Lung (tissue), 12 donors: ENCODE data around the gene GPR162. TPM values are rescaled to one million over a fixed set of nuclear protein-coding genes. Genes with fewer than 3 reads are reported as not detected.

Experiments
- ATAC-seq: fragments of 200-7000 bp; cut with Tn5 transposase; one replicate; pipeline ENCODE4 v1.9.1; 2020; ENCODE audit warnings: moderate number of reproducible peaks; ENCODE audit not compliant: insufficient read depth, low FRiP score
- DNase-seq, 3 donors: peaks; one replicate each; pipeline ENCODE4 v3.0.0-alpha.2; 2013 to 2017
- H3K27ac ChIP-seq, 2 donors: one replicate each; pipeline ENCODE4 v1.5.1; 2013; ENCODE audit warnings: mild to moderate bottlenecking in 2 of 2, moderate library complexity in 2 of 2, control low read depth in 1 of 2, inconsistent platforms in 1 of 2, low read depth in 1 of 2, low read length in 1 of 2
- H3K27me3 ChIP-seq, 3 donors: one replicate each; pipeline ENCODE4 v1.5.1; 2013; ENCODE audit warnings: low read length in 2 of 3; ENCODE audit not compliant: control insufficient read depth in 3 of 3, insufficient read depth in 3 of 3
- H3K36me3 ChIP-seq, 4 donors: one replicate each; pipeline ENCODE4 v1.5.1; 2013; ENCODE audit warnings: low read length in 4 of 4, mild to moderate bottlenecking in 1 of 4, moderate library complexity in 1 of 4; ENCODE audit not compliant: control insufficient read depth in 4 of 4, insufficient read depth in 4 of 4
- H3K4me1 ChIP-seq, 5 donors: one replicate each; pipeline ENCODE4 v1.5.1; 2013; ENCODE audit warnings: low read length in 5 of 5, mild to moderate bottlenecking in 2 of 5, moderate library complexity in 1 of 5; ENCODE audit not compliant: control insufficient read depth in 5 of 5, insufficient read depth in 5 of 5
- H3K4me3 ChIP-seq: one replicate; pipeline ENCODE4 v1.5.1; 2013; ENCODE audit warnings: mild to moderate bottlenecking, control low read depth, moderate library complexity
- H3K9ac ChIP-seq, 2 donors: one replicate each; pipeline ENCODE4 v1.5.1; 2013; ENCODE audit warnings: low read length in 2 of 2, control low read depth in 1 of 2; ENCODE audit not compliant: insufficient read depth in 1 of 2
- H3K9me3 ChIP-seq, 4 donors: one replicate each; pipeline ENCODE4 v1.5.1; 2013; ENCODE audit warnings: low read length in 3 of 4, mild to moderate bottlenecking in 1 of 4, moderate library complexity in 1 of 4; ENCODE audit not compliant: control insufficient read depth in 4 of 4, insufficient read depth in 3 of 4
- WGBS, 2 donors: extraction: QIAGEN DNeasy Blood & Tissue Kit; methylation state at CpG; one replicate each; pipeline ENCODE4 v1.1.7; 2013; 5-methylcytosine and 5-hydroxymethylcytosine counted together
- polyA plus RNA-seq, 2 donors: library from polyadenylated mRNA; stranded (reverse); fragments of 200-250 nt; gene quantifications; one replicate each; pipeline ENCODE4 v1.2.1, GENCODE V29; 2013
- total RNA-seq, 2 donors: library from RNA; depleted of rRNA in 1 of 2; stranded (reverse); fragments of >200 nt in 1 of 2; gene quantifications; one replicate each; pipeline ENCODE4 v1.2.1, GENCODE V29; 2014 to 2021
- TF ChIP-seq, protein P1 (sequence below): IDR thresholded peaks from 2 replicates; pipeline ENCODE4 v1.5.1; 2012; ENCODE audit warnings: mild to moderate bottlenecking; ENCODE audit errors: control extremely low read depth, extremely low read depth
- donor health status: control.
- donor health status: control.
- donor health status: Bipolar disorder and iron deficiency.
- donor health status: healthy.
- donor health status: DM: yes; HTN: yes; CAD: no.

Gene GPR162
- total and polyA plus RNA-seq, 4 donors, result 22.8 to 36.0 (median 24.0) TPM

DNA sequence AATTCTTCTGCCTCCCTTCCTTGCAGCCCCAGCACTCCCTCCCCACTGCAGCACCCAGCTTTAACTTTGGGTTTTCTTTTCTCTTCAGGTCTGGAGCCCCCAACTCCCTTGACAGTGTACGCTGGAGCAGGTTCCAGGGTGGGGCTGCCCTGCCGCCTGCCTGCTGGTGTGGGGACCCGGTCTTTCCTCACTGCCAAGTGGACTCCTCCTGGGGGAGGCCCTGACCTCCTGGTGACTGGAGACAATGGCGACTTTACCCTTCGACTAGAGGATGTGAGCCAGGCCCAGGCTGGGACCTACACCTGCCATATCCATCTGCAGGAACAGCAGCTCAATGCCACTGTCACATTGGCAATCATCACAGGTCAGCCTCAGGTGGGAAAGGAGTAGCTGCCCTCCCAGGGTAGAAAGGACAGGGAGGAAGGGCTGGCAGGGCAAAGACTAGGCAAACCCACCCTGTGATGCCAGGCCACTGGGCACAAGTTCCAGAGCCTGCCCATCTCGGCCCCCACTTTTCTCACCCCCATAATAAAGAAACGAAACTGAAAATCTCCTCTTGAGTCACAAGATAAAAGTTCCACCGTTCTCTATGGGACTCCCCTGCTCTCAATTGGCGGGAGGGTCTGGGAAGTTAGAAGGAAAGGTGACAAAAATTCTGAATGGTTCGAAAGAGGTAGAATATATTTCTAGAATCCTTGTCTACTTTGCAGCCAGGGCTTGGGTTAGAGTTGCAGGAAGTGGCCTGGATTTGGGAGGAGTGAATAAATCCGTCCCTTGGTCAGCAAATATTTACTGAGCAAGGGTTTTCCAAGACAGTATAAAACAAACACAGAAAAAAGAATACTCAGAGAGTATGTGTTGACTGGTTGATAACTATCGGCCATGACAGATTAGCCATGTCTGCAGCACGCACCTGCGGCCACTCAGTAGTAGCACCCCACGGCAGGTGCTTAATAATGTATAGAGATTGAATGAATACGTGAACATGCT lies 46.1 kb upstream of the GPR162 start:
- TF ChIP-seq, protein P1, sequence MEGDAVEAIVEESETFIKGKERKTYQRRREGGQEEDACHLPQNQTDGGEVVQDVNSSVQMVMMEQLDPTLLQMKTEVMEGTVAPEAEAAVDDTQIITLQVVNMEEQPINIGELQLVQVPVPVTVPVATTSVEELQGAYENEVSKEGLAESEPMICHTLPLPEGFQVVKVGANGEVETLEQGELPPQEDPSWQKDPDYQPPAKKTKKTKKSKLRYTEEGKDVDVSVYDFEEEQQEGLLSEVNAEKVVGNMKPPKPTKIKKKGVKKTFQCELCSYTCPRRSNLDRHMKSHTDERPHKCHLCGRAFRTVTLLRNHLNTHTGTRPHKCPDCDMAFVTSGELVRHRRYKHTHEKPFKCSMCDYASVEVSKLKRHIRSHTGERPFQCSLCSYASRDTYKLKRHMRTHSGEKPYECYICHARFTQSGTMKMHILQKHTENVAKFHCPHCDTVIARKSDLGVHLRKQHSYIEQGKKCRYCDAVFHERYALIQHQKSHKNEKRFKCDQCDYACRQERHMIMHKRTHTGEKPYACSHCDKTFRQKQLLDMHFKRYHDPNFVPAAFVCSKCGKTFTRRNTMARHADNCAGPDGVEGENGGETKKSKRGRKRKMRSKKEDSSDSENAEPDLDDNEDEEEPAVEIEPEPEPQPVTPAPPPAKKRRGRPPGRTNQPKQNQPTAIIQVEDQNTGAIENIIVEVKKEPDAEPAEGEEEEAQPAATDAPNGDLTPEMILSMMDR, result no peak
- no peak for DNase-seq

DNA sequence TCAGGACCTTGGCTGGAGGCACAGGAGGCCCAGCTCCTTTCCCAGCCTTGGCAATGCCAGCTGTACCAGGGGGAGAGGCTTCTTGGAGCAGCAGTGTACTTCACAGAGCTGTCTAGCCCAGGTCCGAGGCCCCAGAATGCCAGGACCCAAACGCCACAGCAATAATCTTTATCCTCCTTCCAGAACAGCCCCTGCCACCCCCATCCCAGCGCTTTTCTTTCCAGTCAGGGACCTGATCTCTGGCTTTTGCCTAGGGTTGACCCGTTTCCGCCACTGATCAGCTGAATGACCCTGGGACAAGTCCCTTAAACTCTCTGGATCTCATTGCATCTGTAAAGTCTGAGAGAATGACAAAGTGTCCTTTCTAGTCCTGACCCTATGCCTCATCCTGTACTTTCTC lies 44.2 kb upstream of the GPR162 start:
- ATAC-seq (no peak), DNase-seq (no peak)
- Histone ChIP-seq H3K27ac (no peak overlapping the region), H3K27me3 (peaks cover 0 to 2% (median 0%) of the 10 kb centered on the region in 3 donors), H3K36me3 (peaks cover 0 to 2% (median 0%) of the 10 kb centered on the region in 4 donors), H3K4me1 (peaks cover 0 to 25% (median 6%) of the 10 kb centered on the region in 5 donors), H3K4me3 (no peak overlapping the region), H3K9ac (no peak overlapping the region), H3K9me3 (peaks cover 0 to 2% (median 0%) of the 10 kb centered on the region in 4 donors)
- TF ChIP-seq, protein P1, result no peak
- WGBS, 2 donors, result 96 to 99% methylated on average over 5 of the region's 5 CpGs

More for the DNA sequence above, 46.1 kb upstream of the GPR162 start:
- ATAC-seq, result no peak
- H3K4me1 ChIP-seq, result peaks cover 0 to 32% (median 6%) of the 10 kb centered on the region in 5 donors
- peaks cover 0 to 15% (median 7%) of the 10 kb centered on the region in 4 donors for H3K36me3 ChIP-seq
- no peak overlapping the region for H3K4me3 ChIP-seq
- no peak overlapping the region for H3K9ac ChIP-seq
- WGBS, 2 donors, result 81 to 92% methylated on average over 16 of the region's 16 CpGs
- H3K27ac ChIP-seq, result peak overlapping the region in 1 of 2 donors; percentile 33
- peaks cover 0 to 2% (median 0%) of the 10 kb centered on the region in 4 donors for H3K9me3 ChIP-seq
- H3K27me3 ChIP-seq, result peaks cover 0 to 2% (median 0%) of the 10 kb centered on the region in 3 donors

DNA sequence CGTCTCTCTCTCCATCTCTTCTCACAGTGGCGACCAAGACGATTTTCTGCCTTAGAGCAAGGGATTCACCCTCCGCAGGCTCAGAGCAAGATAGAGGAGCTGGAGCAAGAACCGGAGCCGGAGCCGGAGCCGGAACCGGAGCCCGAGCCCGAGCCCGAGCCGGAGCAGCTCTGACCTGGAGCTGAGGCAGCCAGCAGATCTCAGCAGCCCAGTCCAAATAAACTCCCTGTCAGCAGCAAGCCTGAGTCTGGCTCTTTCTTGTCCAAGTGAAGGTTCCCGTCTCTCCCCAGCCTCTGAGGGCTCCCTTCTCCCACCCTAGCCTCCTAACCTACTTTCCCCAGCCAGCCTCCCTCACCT lies 43.4 kb upstream of the GPR162 start:
- Histone ChIP-seq H3K9me3 (peaks cover 0 to 2% (median 0%) of the 10 kb centered on the region in 4 donors), H3K4me3 (no peak overlapping the region), H3K27ac (peak overlapping the region in 1 of 2 donors; percentile 69), H3K27me3 (peaks cover 0 to 1% (median 0%) of the 10 kb centered on the region in 3 donors), H3K4me1 (peaks cover 0 to 22% (median 4%) of the 10 kb centered on the region in 5 donors), H3K36me3 (peaks cover 0 to 2% (median 0%) of the 10 kb centered on the region in 4 donors), H3K9ac (no peak overlapping the region)
- ATAC-seq (no peak), DNase-seq (no peak)
- TF ChIP-seq, protein P1, result no peak
- 60 to 64% methylated on average over 14 of the region's 14 CpGs for WGBS, 2 donors
